ENCODE measurements around the gene GLRX3.

GLRX3 gene

GRCh38 chr10:130137659-130138478 is 1.7 kb downstream of the GLRX3 start:
- no peak for DNase-seq

GRCh38 chr10:130138479-130138866 is 2.3 kb downstream of the GLRX3 start:
- DNase-seq = peak; percentile 57

- no peak for DNase-seq
Measured at GRCh38 chr10:130140425-130140824, 4.2 kb downstream of the GLRX3 start.

- no peak for DNase-seq
Measured at GRCh38 chr10:130141038-130141437, 4.8 kb downstream of the GLRX3 start.

DNA sequence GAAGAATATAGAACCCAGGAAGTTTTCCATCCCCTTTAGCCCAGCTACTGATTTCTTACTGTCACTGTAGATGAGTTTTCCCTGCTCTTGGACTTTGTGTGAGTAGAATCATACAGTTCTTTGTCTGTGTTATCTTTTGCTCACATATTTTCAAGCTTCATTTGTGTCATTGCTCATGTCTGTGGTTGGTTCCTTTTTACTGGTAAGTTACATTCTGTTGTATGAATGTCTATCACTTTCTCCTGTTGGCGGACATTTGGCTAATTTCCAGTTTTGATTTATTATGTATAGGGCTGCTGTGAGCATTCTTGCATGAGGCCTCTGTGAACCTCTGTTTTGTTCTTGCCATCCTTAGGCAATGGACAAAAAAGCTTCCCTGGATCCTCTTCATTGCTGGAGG is 5.3 kb downstream of the GLRX3 start:
- DNase-seq = no peak

DNA sequence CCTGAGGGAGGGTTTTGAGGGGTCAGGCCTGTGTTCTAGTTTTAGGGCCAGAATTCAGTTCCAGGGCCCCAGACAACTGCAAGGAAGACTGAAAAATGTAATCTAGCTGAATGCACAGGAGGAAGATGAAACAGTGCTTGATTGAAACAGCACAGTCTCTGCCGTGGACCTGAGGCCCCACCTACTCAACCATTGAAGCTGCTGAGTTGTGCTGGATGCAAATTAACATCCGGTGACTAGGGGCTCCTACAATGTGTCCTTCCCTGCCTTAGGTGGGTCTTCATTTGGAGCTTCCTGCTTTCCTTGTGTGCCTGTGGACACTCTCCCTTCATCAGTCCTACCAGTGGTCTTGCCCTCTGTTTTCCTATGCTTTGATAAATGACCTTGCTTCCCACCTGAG is 5.7 kb downstream of the GLRX3 start:
- no peak for DNase-seq

DNA sequence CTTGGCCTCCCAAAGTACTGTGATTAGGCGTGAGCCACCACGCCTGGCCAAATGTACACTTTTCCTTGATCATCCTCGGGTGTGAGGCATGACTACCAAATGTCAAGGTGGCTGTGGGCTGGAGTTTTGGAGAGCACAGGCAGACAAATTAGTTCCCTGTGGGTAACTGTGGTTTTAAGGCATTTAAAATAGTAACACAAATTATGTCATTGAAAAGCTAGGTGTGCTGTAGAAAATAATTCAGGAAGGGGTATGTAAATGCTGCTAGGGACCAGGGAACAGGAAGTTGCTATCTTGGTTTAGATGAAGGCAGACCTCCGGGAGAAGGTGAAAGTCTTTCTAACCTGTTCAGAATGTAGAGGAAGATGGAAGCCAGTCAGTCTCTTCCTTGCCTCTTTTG is 9.9 kb downstream of the GLRX3 start:
- DNase-seq = no peak

DNA sequence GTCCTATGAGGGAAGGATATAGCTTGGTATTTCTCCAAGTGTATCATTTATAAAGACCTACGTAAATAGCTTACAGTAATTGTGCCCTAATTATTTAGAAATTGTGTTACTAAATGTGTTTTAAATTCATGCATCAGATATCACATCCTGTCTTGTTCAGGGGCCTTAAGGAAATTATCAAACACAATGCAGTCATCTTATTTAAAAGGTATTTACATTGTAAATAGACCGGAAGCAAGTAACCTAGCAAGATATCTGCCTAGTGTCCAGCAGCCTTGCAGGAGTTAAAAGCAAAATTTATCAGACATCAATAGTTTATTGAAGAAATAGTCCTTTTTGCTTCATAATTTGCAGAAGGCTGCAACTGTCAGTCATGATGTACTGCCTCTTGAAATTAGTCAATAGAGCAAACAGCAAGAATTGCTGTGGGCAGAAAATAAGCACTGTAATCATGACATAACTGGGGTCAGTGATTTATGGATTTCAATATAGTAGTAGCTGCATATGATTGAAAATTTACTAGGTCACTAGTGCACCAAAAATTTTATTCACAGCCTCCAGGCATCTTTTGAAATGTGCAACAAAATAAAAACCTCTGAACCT is 23.1 kb downstream of the GLRX3 start:
- DNase-seq = no peak

GRCh38 chr10:130160775-130161174 is 24.6 kb downstream of the GLRX3 start:
- no peak for DNase-seq

DNA sequence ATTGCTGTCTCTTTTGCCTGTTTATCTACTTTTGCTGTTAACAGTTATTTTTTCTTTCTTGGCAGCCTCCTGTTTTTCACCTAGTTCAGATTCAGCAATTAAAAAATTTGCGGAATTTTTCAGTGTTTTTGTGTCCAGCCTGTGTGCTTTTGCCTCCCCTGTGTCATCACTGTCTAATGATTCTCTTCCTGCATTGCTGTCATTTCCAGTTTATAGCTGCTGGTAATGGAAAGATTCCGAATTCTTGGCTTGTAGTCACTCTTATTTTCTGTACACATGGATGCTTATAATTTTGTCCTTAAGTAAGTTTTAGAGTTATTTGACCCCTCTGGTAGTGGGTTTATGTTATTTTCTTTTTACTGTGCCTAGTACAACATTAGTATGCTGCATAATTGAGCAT is 25.1 kb downstream of the GLRX3 start:
- no peak for DNase-seq

DNA sequence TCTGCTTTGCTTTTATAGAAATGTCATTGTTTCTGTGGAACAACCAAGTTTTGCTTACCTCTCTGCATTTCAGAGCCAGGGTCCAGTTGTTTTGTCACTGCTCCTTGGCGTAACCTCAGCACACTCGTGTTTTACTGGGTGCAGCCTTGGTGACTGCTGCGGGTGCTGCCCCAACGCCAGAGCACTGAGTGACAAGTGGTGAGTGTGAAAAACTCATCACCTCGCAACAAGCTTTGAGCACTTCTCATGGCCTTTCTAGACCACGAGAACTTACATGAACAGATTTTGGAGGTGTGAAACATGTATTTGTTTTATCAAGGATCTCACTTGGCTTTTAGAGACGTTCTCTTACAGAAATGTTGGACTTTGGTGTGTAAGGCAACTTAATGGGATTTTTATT is 31.0 kb downstream of the GLRX3 start:
- DNase-seq = no peak

GRCh38 chr10:130167707-130168106 is 31.5 kb downstream of the GLRX3 start:
- DNase-seq = no peak

DNA sequence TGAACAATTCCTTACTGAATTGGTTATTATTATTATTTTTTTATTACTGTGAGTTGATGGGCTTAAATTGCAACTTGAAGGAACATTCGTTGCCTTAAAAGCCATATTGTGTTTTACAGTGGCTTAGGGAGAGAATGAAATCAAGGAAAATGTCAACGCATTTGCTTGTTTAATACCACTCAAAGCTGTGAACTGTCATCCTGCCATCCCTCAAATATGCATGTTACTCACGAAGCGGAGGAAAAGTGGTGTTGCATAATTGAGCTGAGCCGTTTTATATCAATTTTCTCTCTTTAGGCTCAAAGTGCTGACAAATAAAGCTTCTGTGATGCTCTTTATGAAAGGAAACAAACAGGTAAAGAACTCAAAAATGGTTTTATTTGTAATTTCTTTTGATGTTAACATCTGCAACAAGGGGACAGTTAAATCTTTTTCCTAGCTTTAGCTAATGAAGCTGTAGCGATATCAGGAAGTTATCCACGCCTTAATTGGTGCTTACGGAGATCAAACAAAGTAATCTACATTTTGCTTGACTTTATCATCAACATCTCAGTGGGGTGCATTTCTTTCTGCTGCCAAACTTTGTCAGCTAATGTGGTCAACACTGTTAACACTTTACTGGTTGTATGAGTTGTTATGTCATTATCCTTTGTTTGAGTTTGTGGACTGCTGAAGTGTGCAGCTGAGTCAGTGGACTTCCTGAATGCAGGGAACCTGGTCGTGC is 33.1 kb downstream of the GLRX3 start:
- no peak for DNase-seq

DNA sequence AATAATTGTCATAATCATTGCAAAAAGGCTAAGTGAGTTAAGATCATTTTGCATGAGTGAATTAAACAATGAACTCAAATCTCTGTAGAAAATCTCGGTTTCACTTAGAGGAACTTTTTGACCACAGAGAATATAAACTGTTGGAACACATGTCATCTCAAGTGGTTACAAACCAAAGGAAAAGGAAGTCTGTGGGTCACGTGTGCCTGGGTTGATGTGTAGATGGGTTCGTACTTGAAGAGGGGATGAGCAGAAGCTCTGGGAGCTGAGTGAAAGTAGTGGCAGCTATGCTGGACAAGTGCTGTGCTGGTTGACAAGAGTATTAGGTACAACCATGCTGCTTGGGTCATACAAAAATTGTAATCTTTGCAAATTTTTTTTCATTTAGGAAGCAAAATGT is 35.0 kb downstream of the GLRX3 start:
- no peak for DNase-seq

DNA sequence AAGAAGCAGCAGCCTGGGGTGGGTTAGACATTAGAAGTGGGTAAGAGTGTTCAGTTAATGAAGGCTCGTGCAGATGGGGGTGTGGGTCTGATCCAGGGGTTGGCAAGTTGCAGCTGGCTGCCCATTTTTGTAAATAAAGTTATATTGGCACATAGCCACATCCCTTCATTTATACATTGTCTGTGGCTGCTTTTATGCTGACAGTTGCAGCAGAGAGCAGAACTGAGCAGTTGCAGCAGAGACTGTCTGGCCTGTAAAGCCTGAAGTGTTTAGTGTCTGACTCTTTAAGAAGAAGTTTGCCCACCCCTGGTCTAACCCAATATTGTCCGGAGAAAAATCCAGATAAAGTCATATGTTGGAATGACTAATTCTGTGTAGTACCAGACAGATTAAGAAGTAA is 38.1 kb downstream of the GLRX3 start:
- no peak for DNase-seq

DNA sequence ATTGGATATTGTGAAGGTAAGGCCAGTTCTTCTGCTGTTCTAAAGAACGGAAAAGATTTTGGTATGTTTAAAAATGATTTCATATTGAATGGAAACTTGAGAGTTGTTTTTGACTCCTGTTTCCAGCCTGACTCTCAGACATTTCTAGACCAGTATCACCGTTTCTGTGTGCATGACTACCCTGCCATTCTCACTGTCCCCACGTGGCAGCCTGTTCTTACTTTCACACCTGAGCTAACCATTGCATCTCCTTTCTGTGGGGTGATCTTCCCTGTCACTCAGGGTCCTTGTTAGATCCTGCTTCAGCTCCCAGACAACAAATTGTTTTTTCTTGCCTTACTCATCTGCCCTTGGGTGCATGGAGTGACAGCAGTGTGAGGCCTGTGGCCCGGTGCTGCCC is 38.9 kb downstream of the GLRX3 start:
- DNase-seq = no peak

GRCh38 chr10:130177250-130177649 is 41.1 kb downstream of the GLRX3 start:
- no peak for DNase-seq

- DNase-seq = no peak
Measured at GRCh38 chr10:130179640-130180039, 43.4 kb downstream of the GLRX3 start.

DNA sequence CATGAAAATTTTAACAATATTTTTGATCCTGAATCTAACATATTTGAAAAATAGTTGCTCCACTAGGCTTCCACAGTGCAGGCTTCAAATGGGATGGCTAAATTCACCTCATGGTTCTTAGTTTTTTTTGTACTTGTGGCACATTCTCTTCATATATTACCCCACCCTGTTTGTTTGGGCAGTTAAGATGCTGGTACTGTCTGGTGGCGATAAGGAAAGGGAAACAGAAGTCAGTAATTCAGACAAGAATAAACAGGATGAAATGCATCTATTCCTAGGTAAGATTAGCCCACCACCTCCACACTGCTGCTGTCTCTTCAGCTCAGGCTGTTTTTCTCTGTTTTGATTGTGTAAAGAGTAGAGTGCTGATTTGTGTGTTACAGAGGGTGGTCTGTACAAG is 44.2 kb downstream of the GLRX3 start:
- DNase-seq = no peak

DNA sequence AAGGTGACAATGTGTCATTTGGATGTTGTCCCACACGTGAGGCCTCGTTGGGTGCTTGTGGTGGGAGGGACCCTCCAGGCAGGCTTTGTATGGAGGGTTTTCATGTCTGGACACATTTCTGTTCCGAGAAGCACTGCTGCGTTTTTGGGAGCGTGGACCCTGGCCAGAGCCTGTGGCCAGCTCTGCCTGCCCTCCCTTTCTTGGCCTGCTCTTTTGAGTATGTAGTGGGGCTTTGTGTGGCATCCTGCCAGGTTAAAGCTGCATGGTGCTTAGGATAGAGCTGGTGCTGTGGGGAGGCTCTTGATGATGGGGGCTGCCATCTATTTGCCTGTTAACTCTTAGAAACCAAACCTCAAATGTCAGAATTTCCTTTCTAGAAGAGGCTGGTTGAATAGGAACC is 45.7 kb downstream of the GLRX3 start:
- DNase-seq = no peak

DNA sequence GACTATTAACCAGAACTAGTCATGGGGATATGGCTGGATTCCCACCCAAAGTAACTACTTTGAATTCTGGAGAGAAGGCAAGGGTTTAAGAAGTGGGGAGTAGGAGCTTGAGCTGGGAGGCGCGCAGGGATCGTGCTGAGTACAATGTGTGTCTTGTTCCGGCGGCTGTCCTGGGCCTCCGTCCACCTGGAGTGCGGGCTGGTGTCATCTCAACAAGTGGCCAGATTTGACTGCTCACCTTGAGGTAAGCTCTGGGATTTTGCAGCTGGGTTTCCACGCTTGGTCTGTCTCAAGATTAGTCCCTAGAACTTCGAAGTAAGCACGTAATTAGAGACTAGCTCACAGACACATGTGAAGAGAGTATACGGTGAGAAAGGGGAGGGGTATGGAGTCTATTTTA is 49.4 kb downstream of the GLRX3 start:
- DNase-seq = no peak

- no peak for DNase-seq
Measured at GRCh38 chr10:130188195-130189175, 52.3 kb downstream of the GLRX3 start.

DNA sequence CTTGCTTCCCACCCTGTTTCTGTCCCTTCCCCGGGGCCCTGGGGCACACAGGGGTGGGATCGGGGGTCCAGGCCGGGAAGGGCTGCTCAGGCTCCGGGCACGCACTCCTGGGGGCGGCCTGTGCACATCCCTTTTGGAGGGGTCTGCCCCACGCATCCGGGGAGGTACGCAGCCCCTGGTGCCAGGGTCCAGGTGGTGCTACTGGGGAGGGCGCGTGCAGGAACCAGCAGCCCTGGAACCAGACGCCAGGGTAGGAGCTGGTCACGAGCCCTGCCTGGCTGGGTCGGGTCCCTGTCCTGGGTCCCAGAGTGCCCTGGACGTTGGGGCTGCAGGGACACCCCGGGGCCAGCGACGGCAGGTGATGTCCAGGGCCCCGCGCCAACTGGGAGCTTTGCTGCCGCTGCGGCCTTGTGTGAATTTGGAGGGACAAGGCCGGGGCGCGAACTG is 53.4 kb downstream of the GLRX3 start:
- no peak for DNase-seq

All from NCI-H2029 (cell line).